Measurements from ENCODE around the gene CD300LD.

CD300LD gene

GRCh38 chr17:74599023-74599399 is 6.9 kb upstream of the CD300LD start:
- CTCF ChIA-PET: interaction anchor here (0.6 to 1.8 kb wide), 4 partner anchors 27 to 219 kb away, joined by 3 to 6 read pairs (median 4); no protein-coding TSS in a partner anchor

GRCh38 chr17:74598346-74599022 is 6.4 kb upstream of the CD300LD start:
- no peaks in the 10 kb centered on the region for H3K4me1 ChIP-seq (ENCODE audit: control insufficient read depth, insufficient read depth, low read length)
- H3K36me3 ChIP-seq (ENCODE audit: control insufficient read depth in 2 of 2, insufficient read depth in 1 of 2, low read length in 2 of 2): no peaks in the 10 kb centered on the region
- H3K4me3 ChIP-seq (ENCODE audit: low read depth, low read length): no peak overlapping the region
- no peaks in the 10 kb centered on the region for H3K9me3 ChIP-seq (ENCODE audit: control insufficient read depth, insufficient read depth, low read depth, low read length)
- TF ChIP-seq REST (tag by site-specific recombination; IDR thresholded peaks at IDR 0.05) (no peak), ZNF398 (tag by site-specific recombination; IDR thresholded peaks at IDR 0.05) (0 out of 2 replicates have a peak, but pooled peaks have one; percentile 47)
- ChIA-PET CTCF (interaction anchor here (0.5 to 1.8 kb wide), 6 partner anchors 21 to 219 kb away, joined by 3 to 6 read pairs (median 3); no protein-coding TSS in a partner anchor), POLR2A (no interaction called here)
- no peak overlapping the region for H3K27ac ChIP-seq (ENCODE audit: extremely low read depth, low read depth, low read length)

More at GRCh38 chr17:74599023-74599399, 6.9 kb upstream of the CD300LD start:
- TF ChIP-seq SP7 (tag by site-specific recombination; IDR thresholded peaks at IDR 0.05) (no peak), ZNF785 (tag by site-specific recombination; IDR thresholded peaks at IDR 0.05) (no peak), ZNF2 (tag by site-specific recombination; IDR thresholded peaks at IDR 0.05) (no peak), BCL11A (tag by site-specific recombination; IDR thresholded peaks at IDR 0.05; ENCODE audit: low read depth) (no peak), ZBTB44 (tag by site-specific recombination; IDR thresholded peaks at IDR 0.05) (no peak), ZSCAN5A (tag by site-specific recombination; IDR thresholded peaks at IDR 0.05) (no peak), ZNF843 (tag by site-specific recombination; IDR thresholded peaks at IDR 0.05) (no peak), ZSCAN30 (tag by site-specific recombination; IDR thresholded peaks at IDR 0.05) (no peak), ZNF239 (tag by site-specific recombination; IDR thresholded peaks at IDR 0.05) (no peak), ZNF350 (tag by site-specific recombination; IDR thresholded peaks at IDR 0.05) (no peak), ZBTB17 (tag by site-specific recombination; IDR thresholded peaks at IDR 0.05) (no peak), ZNF24 (tag by site-specific recombination; IDR thresholded peaks at IDR 0.05) (no peak), ZBTB49 (tag by site-specific recombination; IDR thresholded peaks at IDR 0.05; ENCODE audit: low read depth) (no peak), ZNF629 (tag by site-specific recombination; IDR thresholded peaks at IDR 0.05) (no peak), ZNF530 (tag by site-specific recombination; IDR thresholded peaks at IDR 0.05; ENCODE audit: low read depth) (no peak), SETDB1 (IDR thresholded peaks at IDR 0.05; ENCODE audit: insufficient read length, low read length) (no peak), ZNF514 (tag by site-specific recombination; IDR thresholded peaks at IDR 0.05) (no peak), KLF8 (tag by site-specific recombination; IDR thresholded peaks at IDR 0.05) (no peak), ZNF645 (tag by site-specific recombination; IDR thresholded peaks at IDR 0.05) (no peak)
- H3K36me3 ChIP-seq (ENCODE audit: control insufficient read depth in 2 of 2, insufficient read depth in 1 of 2, low read length in 2 of 2): no peaks in the 10 kb centered on the region
- no peak overlapping the region for H3K27ac ChIP-seq (ENCODE audit: extremely low read depth, low read depth, low read length)
- H3K4me1 ChIP-seq (ENCODE audit: control insufficient read depth, insufficient read depth, low read length): no peaks in the 10 kb centered on the region
- H3K9me3 ChIP-seq (ENCODE audit: control insufficient read depth, insufficient read depth, low read depth, low read length): no peaks in the 10 kb centered on the region
- POLR2A ChIA-PET: no interaction called here
- no peak overlapping the region for H3K4me3 ChIP-seq (ENCODE audit: low read depth, low read length)

Data from HEK293 (cell line).